ENCODE results near the gene PI4KB. TPM values are rescaled to one million over a fixed set of nuclear protein-coding genes. Genes with fewer than 3 reads are reported as not detected.

The PI4KB gene
- total RNA-seq, 4 donors from 2014 or later = 68.0 to 95.9 (median 79.8) TPM

GRCh38 chr1:151273924-151274466 is 53.2 kb downstream of the PI4KB start:
- in situ Hi-C loops (cut with MboI; ENCODE audit: low pct_ligation_motif_present in 1 of 4, low pct_unique_long_range_greater_than_20kb in 1 of 4, low sequenced_read_pairs in 3 of 4) = no loop called here
- Histone ChIP-seq H3K4me3 (no peak overlapping the region), H3K27me3 (no peaks in the 10 kb centered on the region), H3K9me3 (no peaks in the 10 kb centered on the region), H3K36me3 (no peaks in the 10 kb centered on the region), H3K4me1 (no peaks in the 10 kb centered on the region), H3K27ac (no peak overlapping the region)
- DNase-seq = no peak
- intact Hi-C loops (cut with DNase I; ENCODE audit: low total_unique reads) = no loop called here
- TF ChIP-seq, protein P1, sequence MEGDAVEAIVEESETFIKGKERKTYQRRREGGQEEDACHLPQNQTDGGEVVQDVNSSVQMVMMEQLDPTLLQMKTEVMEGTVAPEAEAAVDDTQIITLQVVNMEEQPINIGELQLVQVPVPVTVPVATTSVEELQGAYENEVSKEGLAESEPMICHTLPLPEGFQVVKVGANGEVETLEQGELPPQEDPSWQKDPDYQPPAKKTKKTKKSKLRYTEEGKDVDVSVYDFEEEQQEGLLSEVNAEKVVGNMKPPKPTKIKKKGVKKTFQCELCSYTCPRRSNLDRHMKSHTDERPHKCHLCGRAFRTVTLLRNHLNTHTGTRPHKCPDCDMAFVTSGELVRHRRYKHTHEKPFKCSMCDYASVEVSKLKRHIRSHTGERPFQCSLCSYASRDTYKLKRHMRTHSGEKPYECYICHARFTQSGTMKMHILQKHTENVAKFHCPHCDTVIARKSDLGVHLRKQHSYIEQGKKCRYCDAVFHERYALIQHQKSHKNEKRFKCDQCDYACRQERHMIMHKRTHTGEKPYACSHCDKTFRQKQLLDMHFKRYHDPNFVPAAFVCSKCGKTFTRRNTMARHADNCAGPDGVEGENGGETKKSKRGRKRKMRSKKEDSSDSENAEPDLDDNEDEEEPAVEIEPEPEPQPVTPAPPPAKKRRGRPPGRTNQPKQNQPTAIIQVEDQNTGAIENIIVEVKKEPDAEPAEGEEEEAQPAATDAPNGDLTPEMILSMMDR (IDR thresholded peaks at IDR 0.05) = no peak
- TF ChIP-seq POLR2AphosphoS5 (IDR thresholded peaks at IDR 0.05) (no peak), EP300 (IDR thresholded peaks at IDR 0.05; ENCODE audit: low read depth) (no peak), POLR2A (IDR thresholded peaks at IDR 0.05) (no peak)
- WGBS, 2 donors (ENCODE audit: low coverage in 1 of 2) = 87% methylated on average over 3 of the region's 3 CpGs; no CpG with 5 or more reads in 1 of the 2 donors

GRCh38 chr1:151267760-151268159 is 59.5 kb downstream of the PI4KB start:
- Histone ChIP-seq H3K36me3 (peaks cover 0 to 46% (median 19%) of the 10 kb centered on the region in 4 donors), H3K27ac (no peak overlapping the region), H3K4me1 (no peaks in the 10 kb centered on the region), H3K27me3 (no peaks in the 10 kb centered on the region), H3K4me3 (no peak overlapping the region), H3K9me3 (no peaks in the 10 kb centered on the region)
- in situ Hi-C loops (cut with MboI; ENCODE audit: low pct_ligation_motif_present in 1 of 4, low pct_unique_long_range_greater_than_20kb in 1 of 4, low sequenced_read_pairs in 3 of 4) (no loop called here), intact Hi-C loops (cut with DNase I; ENCODE audit: low total_unique reads) (no loop called here)
- TF ChIP-seq, protein P1 (IDR thresholded peaks at IDR 0.05) = no peak
- WGBS, 2 donors (ENCODE audit: low coverage in 1 of 2) = 70 to 80% methylated on average over 2 to 4 of the region's 4 CpGs
- no peak for DNase-seq

- no peak overlapping the region for H3K4me3 ChIP-seq
- H3K27me3 ChIP-seq = no peaks in the 10 kb centered on the region
- 80 to 84% methylated on average over 2 to 8 of the region's 8 CpGs for WGBS, 2 donors (ENCODE audit: low coverage in 1 of 2)
- in situ Hi-C loops (cut with MboI; ENCODE audit: low pct_ligation_motif_present in 1 of 4, low pct_unique_long_range_greater_than_20kb in 1 of 4, low sequenced_read_pairs in 3 of 4) (no loop called here), intact Hi-C loops (cut with DNase I; ENCODE audit: low total_unique reads) (no loop called here)
- no peak overlapping the region for H3K27ac ChIP-seq
- no peaks in the 10 kb centered on the region for H3K4me1 ChIP-seq
- no peak for DNase-seq
- no peaks in the 10 kb centered on the region for H3K9me3 ChIP-seq
- H3K36me3 ChIP-seq = peaks cover 0 to 54% (median 23%) of the 10 kb centered on the region in 4 donors
- no peak for TF ChIP-seq POLR2AphosphoS5 (IDR thresholded peaks at IDR 0.05)
- TF ChIP-seq, protein P1 (IDR thresholded peaks at IDR 0.05) = no peak
- no peak for TF ChIP-seq POLR2A (IDR thresholded peaks at IDR 0.05)
- TF ChIP-seq EP300 (IDR thresholded peaks at IDR 0.05; ENCODE audit: low read depth) = no peak
Measured at GRCh38 chr1:151266821-151267220, 60.4 kb downstream of the PI4KB start.

- Histone ChIP-seq H3K36me3 (peaks cover 0 to 54% (median 23%) of the 10 kb centered on the region in 4 donors), H3K4me3 (no peak overlapping the region), H3K27ac (no peak overlapping the region), H3K4me1 (no peaks in the 10 kb centered on the region), H3K9me3 (no peaks in the 10 kb centered on the region), H3K27me3 (no peaks in the 10 kb centered on the region)
- intact Hi-C loops (cut with DNase I; ENCODE audit: low total_unique reads) (no loop called here), in situ Hi-C loops (cut with MboI; ENCODE audit: low pct_ligation_motif_present in 1 of 4, low pct_unique_long_range_greater_than_20kb in 1 of 4, low sequenced_read_pairs in 3 of 4) (no loop called here)
- 100% methylated on average over 3 of the region's 3 CpGs; no CpG with 5 or more reads in 1 of the 2 donors for WGBS, 2 donors (ENCODE audit: low coverage in 1 of 2)
- TF ChIP-seq EP300 (IDR thresholded peaks at IDR 0.05; ENCODE audit: low read depth) (no peak), POLR2AphosphoS5 (IDR thresholded peaks at IDR 0.05) (no peak), POLR2A (IDR thresholded peaks at IDR 0.05) (no peak)
- TF ChIP-seq, protein P1 (IDR thresholded peaks at IDR 0.05) = no peak
- no peak for DNase-seq
Measured at GRCh38 chr1:151266315-151266714, 60.9 kb downstream of the PI4KB start.

Measured in transverse colon (tissue), 4 donors.